HEK293 (cell line): ENCODE measurements around the gene WASF2.
A peak's percentile ranks its signal among the peaks of the same experiment; 100 is the strongest.

Source experiments
- CTCF ChIA-PET: fragments of 350-600 bp; formaldehyde crosslinking; extraction: SDS; loops from one replicate; lab custom pipeline; 2021; ENCODE audit warnings: antibody characterized with exemption; lab: Yijun Ruan, JAX
- POLR2A ChIA-PET: fragments of 300-600 bp; formaldehyde crosslinking; extraction: SDS; loops from one replicate; lab custom pipeline; 2020; ENCODE audit warnings: antibody characterized with exemption, inconsistent platforms; lab: Yijun Ruan, JAX
- H3K27ac ChIP-seq: fragments of 200-500 bp; sonication (Bioruptor generic); 2 replicates; pipeline ENCODE4 v1.5.1; 2014; ENCODE audit warnings: low read depth, low read length, control low read depth, inconsistent platforms; ENCODE audit errors: extremely low read depth
- H3K36me3 ChIP-seq, 2 experiments: fragments of 200-500 bp in 1 of 2; sonication (Bioruptor generic) in 1 of 2; 1 replicate in 1 of 2; 2 replicates in 1 of 2; pipeline ENCODE4 v1.5.1; 2014 to 2017; ENCODE audit warnings: inconsistent platforms in 2 of 2, low read length in 2 of 2; ENCODE audit not compliant: control insufficient read depth in 2 of 2, insufficient read depth in 1 of 2
- H3K4me1 ChIP-seq: fragments of 200-500 bp; sonication (Bioruptor generic); 2 replicates; pipeline ENCODE4 v1.5.1; 2014; ENCODE audit warnings: mild to moderate bottlenecking, low read length, inconsistent platforms; ENCODE audit not compliant: control insufficient read depth, insufficient read depth
- H3K4me3 ChIP-seq: 2 replicates; pipeline ENCODE4 v1.5.1; 2011; ENCODE audit warnings: low read depth, mild to moderate bottlenecking, control low read depth, low read length, moderate library complexity
- H3K9me3 ChIP-seq: fragments of 200-500 bp; sonication (Bioruptor generic); 2 replicates; pipeline ENCODE4 v1.5.1; 2014; ENCODE audit warnings: low read depth, low read length, inconsistent platforms; ENCODE audit not compliant: control insufficient read depth, insufficient read depth
- KLF1 ChIP-seq: fragments of 450-650 bp; formaldehyde crosslinking; IDR thresholded peaks from 2 replicates; pipeline ENCODE4 v1.5.1; 2016; ENCODE audit warnings: missing biosample characterization, missing genetic modification characterization
- KLF16 ChIP-seq: fragments of 450-650 bp; formaldehyde crosslinking; IDR thresholded peaks from 2 replicates; pipeline ENCODE4 v1.5.1; 2017; ENCODE audit warnings: missing biosample characterization, missing genetic modification characterization
- SCRT1 ChIP-seq: fragments of 450-650 bp; formaldehyde crosslinking; IDR thresholded peaks from 2 replicates; pipeline ENCODE4 v1.5.1; 2016; ENCODE audit warnings: missing biosample characterization, missing genetic modification characterization, borderline replicate concordance
- SCRT2 ChIP-seq: fragments of 450-650 bp; formaldehyde crosslinking; IDR thresholded peaks from 2 replicates; pipeline ENCODE4 v1.5.1; 2016; ENCODE audit warnings: missing biosample characterization, missing genetic modification characterization
- YY2 ChIP-seq: fragments of 450-650 bp; formaldehyde crosslinking; IDR thresholded peaks from 2 replicates; pipeline ENCODE4 v1.5.1; 2016; ENCODE audit warnings: missing biosample characterization, missing genetic modification characterization
- ZEB2 ChIP-seq: fragments of 450-650 bp; formaldehyde crosslinking; IDR thresholded peaks from 2 replicates; pipeline ENCODE4 v1.5.1; 2016; ENCODE audit warnings: missing biosample characterization, missing genetic modification characterization
- ZNF133 ChIP-seq: fragments of 450-650 bp; formaldehyde crosslinking; IDR thresholded peaks from 2 replicates; pipeline ENCODE4 v1.5.1; 2016; ENCODE audit warnings: missing biosample characterization, missing genetic modification characterization
- ZNF138 ChIP-seq: fragments of 450-650 bp; formaldehyde crosslinking; IDR thresholded peaks from 2 replicates; pipeline ENCODE4 v1.5.1; 2016; ENCODE audit warnings: missing biosample characterization, missing genetic modification characterization, borderline replicate concordance
- ZNF366 ChIP-seq: fragments of 450-650 bp; formaldehyde crosslinking; conservative IDR thresholded peaks from 2 replicates; pipeline ENCODE4 v1.5.1; 2016; ENCODE audit warnings: missing biosample characterization, missing genetic modification characterization
- ZNF561 ChIP-seq: fragments of 450-650 bp; IDR thresholded peaks from 2 replicates; pipeline ENCODE4 v1.5.1; 2018; ENCODE audit warnings: missing biosample characterization, missing genetic modification characterization, borderline replicate concordance
- ZNF571 ChIP-seq: fragments of 450-650 bp; formaldehyde crosslinking; IDR thresholded peaks from 2 replicates; pipeline ENCODE4 v1.5.0; 2017; ENCODE audit warnings: missing biosample characterization, missing genetic modification characterization
- ZNF623 ChIP-seq: fragments of 450-650 bp; formaldehyde crosslinking; IDR thresholded peaks from 2 replicates; pipeline ENCODE4 v1.5.1; 2016; ENCODE audit warnings: missing biosample characterization, missing genetic modification characterization
- ZNF654 ChIP-seq: fragments of 450-650 bp; formaldehyde crosslinking; IDR thresholded peaks from 2 replicates; pipeline ENCODE4 v1.5.1; 2016; ENCODE audit warnings: low read depth, missing biosample characterization, missing genetic modification characterization
- TF ChIP-seq, protein P1 (sequence below): fragments of 450-650 bp; formaldehyde crosslinking; IDR thresholded peaks from 2 replicates; pipeline ENCODE4 v1.5.1; 2017; ENCODE audit warnings: missing biosample characterization, missing genetic modification characterization
- TF ChIP-seq, protein P2 (sequence below): fragments of 450-650 bp; formaldehyde crosslinking; IDR thresholded peaks from 2 replicates; pipeline ENCODE4 v1.5.1; 2016; ENCODE audit warnings: missing biosample characterization, missing genetic modification characterization

Gene WASF2

DNA sequence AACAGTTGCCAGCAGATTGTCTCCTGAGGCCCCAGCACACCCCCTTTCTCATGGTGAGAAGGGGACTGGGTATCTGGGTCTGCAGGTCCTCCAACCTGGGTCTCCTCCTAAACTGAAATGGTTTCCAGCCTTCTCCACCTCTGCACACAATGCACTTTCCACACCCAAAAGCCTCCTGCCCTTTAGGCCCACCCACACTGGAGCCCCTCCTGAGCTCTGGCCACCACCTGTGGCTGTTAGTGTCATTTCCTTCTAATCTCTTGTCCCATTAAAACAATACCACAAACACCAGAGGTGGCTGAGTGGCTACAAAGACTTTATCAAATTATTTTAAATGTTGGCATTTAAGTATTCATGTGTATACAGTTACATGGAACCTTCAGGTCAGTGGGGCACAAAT, 86.0 kb downstream of the WASF2 start:
- ChIA-PET POLR2A (interaction anchor here (0.6 kb wide), 1 partner anchor 38 kb away, joined by 8 read pairs; no protein-coding TSS in a partner anchor), CTCF (interaction anchor here (0.7 to 1.5 kb wide), 3 partner anchors 9 to 204 kb away, joined by 3 to 4 read pairs (median 3); no protein-coding TSS in a partner anchor)
- Histone ChIP-seq H3K4me3 (no peak overlapping the region), H3K27ac (no peak overlapping the region), H3K36me3 (peaks cover 0 to 36% of the 10 kb centered on the region in 2 experiments; a peak in 2 of 3 replicates), H3K9me3 (no peaks in the 10 kb centered on the region), H3K4me1 (no peaks in the 10 kb centered on the region)
- TF ChIP-seq ZNF561 (tag by site-specific recombination), result no peak
- peak; percentile 67 for TF ChIP-seq SCRT2
- TF ChIP-seq SCRT1 (tag by site-specific recombination), result peak; percentile 44; the same call in 1 of the 2 replicates

DNA sequence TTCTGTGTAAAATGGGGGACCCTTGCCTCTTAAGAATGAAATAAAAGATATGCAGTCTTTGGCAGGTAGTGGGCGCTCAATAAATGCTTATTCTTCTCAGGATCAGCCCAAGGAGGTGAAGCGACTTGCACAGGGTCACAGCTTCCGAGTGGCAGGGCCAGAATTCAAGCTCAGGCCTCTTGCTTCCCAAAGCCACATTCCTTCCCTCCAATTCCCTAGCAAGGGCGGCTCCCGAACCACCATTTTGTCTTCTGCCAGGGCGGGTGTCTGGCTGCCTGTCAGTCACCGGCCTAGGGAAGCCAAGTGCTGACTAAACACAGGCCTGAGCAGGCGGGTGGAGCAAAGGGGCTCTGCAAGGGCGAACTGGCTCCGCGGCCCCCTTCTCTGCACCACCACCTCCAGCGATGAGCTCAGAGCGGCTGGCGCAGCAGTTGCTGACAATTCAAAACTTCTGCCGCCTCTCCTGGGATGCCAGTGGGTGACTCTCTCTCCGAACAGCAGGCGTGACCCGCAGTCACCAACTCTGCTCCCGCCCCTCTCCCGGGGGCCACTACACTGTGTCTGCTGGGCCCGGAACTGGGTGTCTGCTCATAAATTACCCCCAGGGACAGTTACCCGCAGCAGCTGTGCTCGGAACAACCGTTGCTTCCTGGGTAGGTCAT, 86.8 kb downstream of the WASF2 start:
- H3K27ac ChIP-seq, result no peak overlapping the region
- POLR2A ChIA-PET, result no interaction called here
- no peak for TF ChIP-seq ZNF571 (tag by site-specific recombination)
- no peak for TF ChIP-seq KLF16 (tag by site-specific recombination)
- no peak for TF ChIP-seq YY2
- no peak for TF ChIP-seq ZNF366
- TF ChIP-seq ZNF133, result no peak
- TF ChIP-seq ZNF623 (tag by site-specific recombination), result no peak
- no peak for TF ChIP-seq ZNF138
- no peak for TF ChIP-seq SCRT1 (tag by site-specific recombination)
- TF ChIP-seq, all 188 proteins: peak for 0
- H3K4me3 ChIP-seq, result no peak overlapping the region
- H3K4me1 ChIP-seq, result no peaks in the 10 kb centered on the region
- CTCF ChIA-PET, result interaction anchor here (0.8 to 2.7 kb wide), 3 partner anchors 154 to 205 kb away, joined by 3 to 13 read pairs (median 4); no protein-coding TSS in a partner anchor
- H3K9me3 ChIP-seq, result no peaks in the 10 kb centered on the region
- peaks cover 0 to 28% of the 10 kb centered on the region in 2 experiments; a peak in 1 of 3 replicates for H3K36me3 ChIP-seq

DNA sequence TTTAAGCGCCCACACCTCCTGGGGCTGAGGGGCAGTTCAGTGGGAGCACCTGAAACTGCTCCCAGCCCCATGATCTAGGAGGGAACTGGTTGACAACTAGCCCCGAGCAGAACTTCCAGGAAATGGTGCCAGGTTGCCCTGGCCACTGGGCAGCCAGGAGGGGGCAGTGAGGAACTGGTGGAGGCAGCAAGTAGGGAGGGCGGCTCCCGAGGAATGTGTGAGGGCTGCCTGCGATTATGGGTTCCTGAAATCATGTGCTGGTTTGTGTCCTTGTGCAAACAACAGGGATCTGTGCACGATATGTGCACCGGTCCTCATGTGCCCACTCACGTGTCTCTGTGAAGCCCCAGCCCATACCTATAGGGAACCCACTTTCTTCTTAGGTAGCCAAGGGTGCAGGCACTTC, 87.6 kb downstream of the WASF2 start:
- POLR2A ChIA-PET, result no interaction called here
- Histone ChIP-seq H3K4me1 (no peaks in the 10 kb centered on the region), H3K4me3 (no peak overlapping the region), H3K27ac (no peak overlapping the region), H3K9me3 (no peaks in the 10 kb centered on the region), H3K36me3 (peaks cover 0 to 20% of the 10 kb centered on the region in 2 experiments; a peak in 1 of 3 replicates)
- TF ChIP-seq KLF1 (tag by site-specific recombination) (0 out of 2 replicates have a peak, but pooled peaks have one; percentile 37), ZNF654 (peak; percentile 28), ZEB2 (no peak), ZNF571 (tag by site-specific recombination) (no peak)
- TF ChIP-seq, protein P1, sequence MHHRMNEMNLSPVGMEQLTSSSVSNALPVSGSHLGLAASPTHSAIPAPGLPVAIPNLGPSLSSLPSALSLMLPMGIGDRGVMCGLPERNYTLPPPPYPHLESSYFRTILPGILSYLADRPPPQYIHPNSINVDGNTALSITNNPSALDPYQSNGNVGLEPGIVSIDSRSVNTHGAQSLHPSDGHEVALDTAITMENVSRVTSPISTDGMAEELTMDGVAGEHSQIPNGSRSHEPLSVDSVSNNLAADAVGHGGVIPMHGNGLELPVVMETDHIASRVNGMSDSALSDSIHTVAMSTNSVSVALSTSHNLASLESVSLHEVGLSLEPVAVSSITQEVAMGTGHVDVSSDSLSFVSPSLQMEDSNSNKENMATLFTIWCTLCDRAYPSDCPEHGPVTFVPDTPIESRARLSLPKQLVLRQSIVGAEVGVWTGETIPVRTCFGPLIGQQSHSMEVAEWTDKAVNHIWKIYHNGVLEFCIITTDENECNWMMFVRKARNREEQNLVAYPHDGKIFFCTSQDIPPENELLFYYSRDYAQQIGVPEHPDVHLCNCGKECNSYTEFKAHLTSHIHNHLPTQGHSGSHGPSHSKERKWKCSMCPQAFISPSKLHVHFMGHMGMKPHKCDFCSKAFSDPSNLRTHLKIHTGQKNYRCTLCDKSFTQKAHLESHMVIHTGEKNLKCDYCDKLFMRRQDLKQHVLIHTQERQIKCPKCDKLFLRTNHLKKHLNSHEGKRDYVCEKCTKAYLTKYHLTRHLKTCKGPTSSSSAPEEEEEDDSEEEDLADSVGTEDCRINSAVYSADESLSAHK (tag by site-specific recombination), result peak; percentile 70
- TF ChIP-seq, protein P2, sequence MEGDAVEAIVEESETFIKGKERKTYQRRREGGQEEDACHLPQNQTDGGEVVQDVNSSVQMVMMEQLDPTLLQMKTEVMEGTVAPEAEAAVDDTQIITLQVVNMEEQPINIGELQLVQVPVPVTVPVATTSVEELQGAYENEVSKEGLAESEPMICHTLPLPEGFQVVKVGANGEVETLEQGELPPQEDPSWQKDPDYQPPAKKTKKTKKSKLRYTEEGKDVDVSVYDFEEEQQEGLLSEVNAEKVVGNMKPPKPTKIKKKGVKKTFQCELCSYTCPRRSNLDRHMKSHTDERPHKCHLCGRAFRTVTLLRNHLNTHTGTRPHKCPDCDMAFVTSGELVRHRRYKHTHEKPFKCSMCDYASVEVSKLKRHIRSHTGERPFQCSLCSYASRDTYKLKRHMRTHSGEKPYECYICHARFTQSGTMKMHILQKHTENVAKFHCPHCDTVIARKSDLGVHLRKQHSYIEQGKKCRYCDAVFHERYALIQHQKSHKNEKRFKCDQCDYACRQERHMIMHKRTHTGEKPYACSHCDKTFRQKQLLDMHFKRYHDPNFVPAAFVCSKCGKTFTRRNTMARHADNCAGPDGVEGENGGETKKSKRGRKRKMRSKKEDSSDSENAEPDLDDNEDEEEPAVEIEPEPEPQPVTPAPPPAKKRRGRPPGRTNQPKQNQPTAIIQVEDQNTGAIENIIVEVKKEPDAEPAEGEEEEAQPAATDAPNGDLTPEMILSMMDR (tag by site-specific recombination), result peak; percentile 38; the same call in 1 of the 2 replicates
- CTCF ChIA-PET, result interaction anchor here (0.8 to 2.7 kb wide), 4 partner anchors 155 to 206 kb away, joined by 3 to 13 read pairs (median 4); no protein-coding TSS in a partner anchor
